OCI-LY1 (cell line): ENCODE data around the gene PDGFA.

Experiments
- EZH2 ChIP-seq: fragments of 200-600 bp; sonication (generic), shearing (Covaris generic); IDR thresholded peaks from 2 replicates; pipeline ENCODE4 v1.8.0; 2017; ENCODE audit warnings: borderline replicate concordance, mixed run types, mild to moderate bottlenecking, antibody characterized with exemption, low read length, moderate library complexity, mixed read lengths
- TF ChIP-seq, protein P1 (sequence below): fragments of 200-600 bp; sonication (generic), shearing (Covaris generic); IDR thresholded peaks from 2 replicates; pipeline ENCODE4 v1.5.1; 2017; ENCODE audit warnings: mild to moderate bottlenecking, antibody characterized with exemption, low read length, moderate library complexity, mixed read lengths

DNA sequence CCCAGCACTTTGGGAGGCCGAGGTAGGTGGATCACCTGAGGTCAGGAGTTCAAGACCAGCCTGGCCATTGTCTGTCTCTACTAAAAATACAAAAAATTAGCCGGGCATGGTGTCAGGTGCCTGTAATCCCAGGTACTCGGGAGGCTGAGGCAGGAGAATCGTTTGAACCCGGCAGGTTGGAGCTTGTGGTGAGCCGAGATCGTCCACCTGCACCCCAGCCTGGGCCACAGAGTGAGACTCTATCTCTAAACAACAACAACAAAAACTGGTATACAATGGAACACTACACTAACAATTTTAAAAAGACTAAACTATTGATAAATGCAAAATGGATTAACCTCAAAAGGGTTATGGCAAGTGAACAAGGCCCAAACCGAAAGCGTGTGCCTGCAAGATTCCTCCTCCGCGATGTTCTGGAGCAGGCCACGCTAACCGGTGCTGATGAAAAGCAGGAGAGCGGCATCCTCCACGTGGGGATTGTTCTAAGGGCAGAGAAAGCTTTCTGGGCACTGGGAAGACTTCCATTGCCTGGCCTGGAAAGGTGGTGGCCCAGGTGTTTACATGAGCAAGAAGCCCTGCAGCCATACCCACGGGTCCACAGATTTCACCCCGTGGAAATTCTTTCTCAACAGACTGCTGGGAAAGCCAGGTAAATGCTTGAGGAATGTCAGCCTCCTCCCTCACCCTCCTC lies 53.8 kb downstream of the PDGFA start:
- TF ChIP-seq, protein P1, sequence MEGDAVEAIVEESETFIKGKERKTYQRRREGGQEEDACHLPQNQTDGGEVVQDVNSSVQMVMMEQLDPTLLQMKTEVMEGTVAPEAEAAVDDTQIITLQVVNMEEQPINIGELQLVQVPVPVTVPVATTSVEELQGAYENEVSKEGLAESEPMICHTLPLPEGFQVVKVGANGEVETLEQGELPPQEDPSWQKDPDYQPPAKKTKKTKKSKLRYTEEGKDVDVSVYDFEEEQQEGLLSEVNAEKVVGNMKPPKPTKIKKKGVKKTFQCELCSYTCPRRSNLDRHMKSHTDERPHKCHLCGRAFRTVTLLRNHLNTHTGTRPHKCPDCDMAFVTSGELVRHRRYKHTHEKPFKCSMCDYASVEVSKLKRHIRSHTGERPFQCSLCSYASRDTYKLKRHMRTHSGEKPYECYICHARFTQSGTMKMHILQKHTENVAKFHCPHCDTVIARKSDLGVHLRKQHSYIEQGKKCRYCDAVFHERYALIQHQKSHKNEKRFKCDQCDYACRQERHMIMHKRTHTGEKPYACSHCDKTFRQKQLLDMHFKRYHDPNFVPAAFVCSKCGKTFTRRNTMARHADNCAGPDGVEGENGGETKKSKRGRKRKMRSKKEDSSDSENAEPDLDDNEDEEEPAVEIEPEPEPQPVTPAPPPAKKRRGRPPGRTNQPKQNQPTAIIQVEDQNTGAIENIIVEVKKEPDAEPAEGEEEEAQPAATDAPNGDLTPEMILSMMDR, result no peak
- TF ChIP-seq EZH2, result no peak
